Lung (tissue), 12 donors: ENCODE data around the gene DNAH10. TPM values are rescaled to one million over a fixed set of nuclear protein-coding genes. Genes with fewer than 3 reads are reported as not detected.
A peak's percentile ranks its signal among the peaks of the same experiment; 100 is the strongest.

Experiments
- ATAC-seq: fragments of 200-7000 bp; cut with Tn5 transposase; one replicate; pipeline ENCODE4 v1.9.1; 2020; ENCODE audit warnings: moderate number of reproducible peaks; ENCODE audit not compliant: insufficient read depth, low FRiP score
- DNase-seq, 3 donors: peaks; one replicate each; pipeline ENCODE4 v3.0.0-alpha.2; 2013 to 2017
- H3K27ac ChIP-seq, 2 donors: one replicate each; pipeline ENCODE4 v1.5.1; 2013; ENCODE audit warnings: mild to moderate bottlenecking in 2 of 2, moderate library complexity in 2 of 2, control low read depth in 1 of 2, inconsistent platforms in 1 of 2, low read depth in 1 of 2, low read length in 1 of 2
- H3K27me3 ChIP-seq, 3 donors: one replicate each; pipeline ENCODE4 v1.5.1; 2013; ENCODE audit warnings: low read length in 2 of 3; ENCODE audit not compliant: control insufficient read depth in 3 of 3, insufficient read depth in 3 of 3
- H3K36me3 ChIP-seq, 4 donors: one replicate each; pipeline ENCODE4 v1.5.1; 2013; ENCODE audit warnings: low read length in 4 of 4, mild to moderate bottlenecking in 1 of 4, moderate library complexity in 1 of 4; ENCODE audit not compliant: control insufficient read depth in 4 of 4, insufficient read depth in 4 of 4
- H3K4me1 ChIP-seq, 5 donors: one replicate each; pipeline ENCODE4 v1.5.1; 2013; ENCODE audit warnings: low read length in 5 of 5, mild to moderate bottlenecking in 2 of 5, moderate library complexity in 1 of 5; ENCODE audit not compliant: control insufficient read depth in 5 of 5, insufficient read depth in 5 of 5
- H3K4me3 ChIP-seq: one replicate; pipeline ENCODE4 v1.5.1; 2013; ENCODE audit warnings: mild to moderate bottlenecking, control low read depth, moderate library complexity
- H3K9ac ChIP-seq, 2 donors: one replicate each; pipeline ENCODE4 v1.5.1; 2013; ENCODE audit warnings: low read length in 2 of 2, control low read depth in 1 of 2; ENCODE audit not compliant: insufficient read depth in 1 of 2
- H3K9me3 ChIP-seq, 4 donors: one replicate each; pipeline ENCODE4 v1.5.1; 2013; ENCODE audit warnings: low read length in 3 of 4, mild to moderate bottlenecking in 1 of 4, moderate library complexity in 1 of 4; ENCODE audit not compliant: control insufficient read depth in 4 of 4, insufficient read depth in 3 of 4
- CTCF ChIP-seq: IDR thresholded peaks from 2 replicates; pipeline ENCODE4 v1.5.1; 2012; ENCODE audit warnings: mild to moderate bottlenecking; ENCODE audit errors: control extremely low read depth, extremely low read depth
- whole genome bisulfite sequencing, 2 donors: extraction: QIAGEN DNeasy Blood & Tissue Kit; methylation state at CpG; one replicate each; pipeline ENCODE4 v1.1.7; 2013; 5-methylcytosine and 5-hydroxymethylcytosine counted together
- polyA plus RNA-seq, 2 donors: library from polyadenylated mRNA; stranded (reverse); fragments of 200-250 nt; gene quantifications; one replicate each; pipeline ENCODE4 v1.2.1, GENCODE V29; 2013
- total RNA-seq, 2 donors: library from RNA; depleted of rRNA in 1 of 2; stranded (reverse); fragments of >200 nt in 1 of 2; gene quantifications; one replicate each; pipeline ENCODE4 v1.2.1, GENCODE V29; 2014 to 2021
- donor health status: control.
- donor health status: control.
- donor health status: Bipolar disorder and iron deficiency.
- donor health status: healthy.
- donor health status: DM: yes; HTN: yes; CAD: no.

Gene DNAH10
- total and polyA plus RNA-seq, 4 donors: 2.0 to 21.7 (median 9.1) TPM

GRCh38 chr12:123895451-123895850 lies 133.3 kb downstream of the DNAH10 start:
- no peak overlapping the region for H3K9ac ChIP-seq
- H3K9me3 ChIP-seq: no peaks in the 10 kb centered on the region
- H3K27ac ChIP-seq: no peak overlapping the region
- 77 to 88% methylated on average over 8 of the region's 8 CpGs for WGBS, 2 donors
- no peak for TF ChIP-seq CTCF
- no peak overlapping the region for H3K4me3 ChIP-seq
- peaks cover 0 to 15% (median 7%) of the 10 kb centered on the region in 5 donors for H3K4me1 ChIP-seq
- peak; percentile 83 to 97 (median 95) for DNase-seq
- peaks cover 0 to 6% (median 0%) of the 10 kb centered on the region in 3 donors for H3K27me3 ChIP-seq
- no peak for ATAC-seq
- H3K36me3 ChIP-seq: no peaks in the 10 kb centered on the region

GRCh38 chr12:123896767-123897166 lies 134.7 kb downstream of the DNAH10 start:
- TF ChIP-seq CTCF: no peak
- ATAC-seq: no peak
- 42 to 61% methylated on average over 8 of the region's 8 CpGs for WGBS, 2 donors
- H3K36me3 ChIP-seq: no peaks in the 10 kb centered on the region
- no peak overlapping the region for H3K27ac ChIP-seq
- peak overlapping the region in 1 of 2 donors; percentile 34 for H3K9ac ChIP-seq
- peak; percentile 59 to 91 (median 83) for DNase-seq
- H3K4me3 ChIP-seq: no peak overlapping the region
- no peaks in the 10 kb centered on the region for H3K27me3 ChIP-seq
- H3K4me1 ChIP-seq: peaks cover 0 to 15% (median 7%) of the 10 kb centered on the region in 5 donors
- no peaks in the 10 kb centered on the region for H3K9me3 ChIP-seq

- H3K36me3 ChIP-seq: no peaks in the 10 kb centered on the region
- WGBS, 2 donors: 87 to 89% methylated on average over 5 of the region's 5 CpGs
- H3K4me3 ChIP-seq: no peak overlapping the region
- TF ChIP-seq CTCF: no peak
- H3K9ac ChIP-seq: peak overlapping the region in 1 of 2 donors; percentile 34
- H3K27ac ChIP-seq: no peak overlapping the region
- H3K9me3 ChIP-seq: no peaks in the 10 kb centered on the region
- H3K27me3 ChIP-seq: no peaks in the 10 kb centered on the region
- no peak for ATAC-seq
- no peak for DNase-seq
- H3K4me1 ChIP-seq: peaks cover 0 to 15% (median 7%) of the 10 kb centered on the region in 5 donors
Measured at GRCh38 chr12:123897221-123897620, 135.1 kb downstream of the DNAH10 start.

GRCh38 chr12:123898673-123899072 lies 136.6 kb downstream of the DNAH10 start:
- Histone ChIP-seq H3K27ac (no peak overlapping the region), H3K4me3 (no peak overlapping the region), H3K9ac (no peak overlapping the region), H3K9me3 (no peaks in the 10 kb centered on the region), H3K27me3 (no peaks in the 10 kb centered on the region), H3K4me1 (peaks cover 0 to 15% (median 7%) of the 10 kb centered on the region in 5 donors), H3K36me3 (no peaks in the 10 kb centered on the region)
- peak in 1 of 3 donors; percentile 1 for DNase-seq
- no peak for ATAC-seq
- 88 to 96% methylated on average over 18 of the region's 18 CpGs for WGBS, 2 donors
- TF ChIP-seq CTCF: no peak
